ENCODE results near the gene IGF2R. TPM values are rescaled to one million over a fixed set of nuclear protein-coding genes. Genes with fewer than 3 reads are reported as not detected.
"Not testable (repeated sequence)": the region's sequence is repeated elsewhere in the genome, so short reads cannot be mapped to it uniquely, and the experiment has no call there.

The IGF2R gene
- polyA plus RNA-seq, 2 donors: 12.9 to 15.0 TPM

- H3K27ac ChIP-seq (ENCODE audit: low read depth in 2 of 2, low read length in 1 of 2): no peak overlapping the region
- H3K27me3 ChIP-seq (ENCODE audit: control insufficient read depth in 1 of 2, insufficient read depth in 2 of 2, low read length in 2 of 2): no peaks in the 10 kb centered on the region
- no peaks in the 10 kb centered on the region for H3K9me3 ChIP-seq (ENCODE audit: control insufficient read depth in 2 of 2, insufficient read depth in 1 of 2, low read depth in 1 of 2, low read length in 1 of 2)
- peaks cover 0 to 6% of the 10 kb centered on the region in 2 donors for H3K4me1 ChIP-seq (ENCODE audit: control insufficient read depth in 2 of 2, insufficient read depth in 2 of 2, low read length in 1 of 2)
- peaks cover 0 to 10% of the 10 kb centered on the region in 2 donors for H3K36me3 ChIP-seq (ENCODE audit: control insufficient read depth in 2 of 2, insufficient read depth in 2 of 2, low read length in 1 of 2)
- no peak overlapping the region for H3K4me3 ChIP-seq (ENCODE audit: low read depth in 1 of 2, low read length in 2 of 2)
- 80 to 89% methylated on average over 2 of the region's 2 CpGs for WGBS, 2 donors
Observed at GRCh38 chr6:159998538-159998937, 29.7 kb downstream of the IGF2R start.

GRCh38 chr6:159999240-159999671, 30.4 kb downstream of the IGF2R start:
- Histone ChIP-seq H3K9me3 (ENCODE audit: control insufficient read depth in 2 of 2, insufficient read depth in 1 of 2, low read depth in 1 of 2, low read length in 1 of 2) (no peaks in the 10 kb centered on the region), H3K36me3 (ENCODE audit: control insufficient read depth in 2 of 2, insufficient read depth in 2 of 2, low read length in 1 of 2) (peaks cover 0 to 10% of the 10 kb centered on the region in 2 donors), H3K27me3 (ENCODE audit: control insufficient read depth in 1 of 2, insufficient read depth in 2 of 2, low read length in 2 of 2) (no peaks in the 10 kb centered on the region), H3K4me1 (ENCODE audit: control insufficient read depth in 2 of 2, insufficient read depth in 2 of 2, low read length in 1 of 2) (peaks cover 0 to 6% of the 10 kb centered on the region in 2 donors), H3K27ac (ENCODE audit: low read depth in 2 of 2, low read length in 1 of 2) (no peak overlapping the region), H3K4me3 (ENCODE audit: low read depth in 1 of 2, low read length in 2 of 2) (no peak overlapping the region)
- 86 to 87% methylated on average over 6 of the region's 6 CpGs for WGBS, 2 donors

GRCh38 chr6:160000280-160000704, 31.4 kb downstream of the IGF2R start:
- H3K27me3 ChIP-seq (ENCODE audit: control insufficient read depth in 1 of 2, insufficient read depth in 2 of 2, low read length in 2 of 2): no peaks in the 10 kb centered on the region
- H3K36me3 ChIP-seq (ENCODE audit: control insufficient read depth in 2 of 2, insufficient read depth in 2 of 2, low read length in 1 of 2): peaks cover 0 to 10% of the 10 kb centered on the region in 2 donors
- H3K4me1 ChIP-seq (ENCODE audit: control insufficient read depth in 2 of 2, insufficient read depth in 2 of 2, low read length in 1 of 2): peaks cover 0 to 6% of the 10 kb centered on the region in 2 donors
- H3K9me3 ChIP-seq (ENCODE audit: control insufficient read depth in 2 of 2, insufficient read depth in 1 of 2, low read depth in 1 of 2, low read length in 1 of 2): no peaks in the 10 kb centered on the region
- H3K4me3 ChIP-seq (ENCODE audit: low read depth in 1 of 2, low read length in 2 of 2): no peak overlapping the region
- H3K27ac ChIP-seq (ENCODE audit: low read depth in 2 of 2, low read length in 1 of 2): peak overlapping the region in 1 of 2 donors; percentile 1
- 58 to 74% methylated on average over 8 of the region's 8 CpGs for WGBS, 2 donors

GRCh38 chr6:160000893-160001427, 32.1 kb downstream of the IGF2R start:
- H3K4me1 ChIP-seq (ENCODE audit: control insufficient read depth in 2 of 2, insufficient read depth in 2 of 2, low read length in 1 of 2); H3K9me3 ChIP-seq (ENCODE audit: control insufficient read depth in 2 of 2, insufficient read depth in 1 of 2, low read depth in 1 of 2, low read length in 1 of 2); H3K4me3 ChIP-seq (ENCODE audit: low read depth in 1 of 2, low read length in 2 of 2): not testable (repeated sequence)

GRCh38 chr6:160002882-160003281, 34.0 kb downstream of the IGF2R start:
- H3K4me3 ChIP-seq (ENCODE audit: low read depth in 1 of 2, low read length in 2 of 2): no peak overlapping the region
- WGBS, 2 donors: 79 to 88% methylated on average over 2 of the region's 2 CpGs
- H3K36me3 ChIP-seq (ENCODE audit: control insufficient read depth in 2 of 2, insufficient read depth in 2 of 2, low read length in 1 of 2): peaks cover 0 to 4% of the 10 kb centered on the region in 2 donors
- H3K27me3 ChIP-seq (ENCODE audit: control insufficient read depth in 1 of 2, insufficient read depth in 2 of 2, low read length in 2 of 2): no peaks in the 10 kb centered on the region
- H3K4me1 ChIP-seq (ENCODE audit: control insufficient read depth in 2 of 2, insufficient read depth in 2 of 2, low read length in 1 of 2): peaks cover 5 to 6% of the 10 kb centered on the region in 2 donors
- H3K27ac ChIP-seq (ENCODE audit: low read depth in 2 of 2, low read length in 1 of 2): no peak overlapping the region
- no peaks in the 10 kb centered on the region for H3K9me3 ChIP-seq (ENCODE audit: control insufficient read depth in 2 of 2, insufficient read depth in 1 of 2, low read depth in 1 of 2, low read length in 1 of 2)

More at GRCh38 chr6:160000893-160001427, 32.1 kb downstream of the IGF2R start:
- not testable (repeated sequence) for H3K27me3 ChIP-seq (ENCODE audit: control insufficient read depth in 1 of 2, insufficient read depth in 2 of 2, low read length in 2 of 2); H3K27ac ChIP-seq (ENCODE audit: low read depth in 2 of 2, low read length in 1 of 2)
- peaks cover 0 to 10% of the 10 kb centered on the region in 2 donors for H3K36me3 ChIP-seq (ENCODE audit: control insufficient read depth in 2 of 2, insufficient read depth in 2 of 2, low read length in 1 of 2)
- 91 to 96% methylated on average over 9 of the region's 9 CpGs for WGBS, 2 donors

- no peak overlapping the region for H3K27ac ChIP-seq (ENCODE audit: low read depth in 2 of 2, low read length in 1 of 2)
Observed at GRCh38 chr6:160004018-160004417, 35.1 kb downstream of the IGF2R start.

GRCh38 chr6:160004419-160005175, 35.7 kb downstream of the IGF2R start:
- H3K27me3 ChIP-seq (ENCODE audit: control insufficient read depth in 1 of 2, insufficient read depth in 2 of 2, low read length in 2 of 2): no peaks in the 10 kb centered on the region
- no peaks in the 10 kb centered on the region for H3K36me3 ChIP-seq (ENCODE audit: control insufficient read depth in 2 of 2, insufficient read depth in 2 of 2, low read length in 1 of 2)
- H3K4me1 ChIP-seq (ENCODE audit: control insufficient read depth in 2 of 2, insufficient read depth in 2 of 2, low read length in 1 of 2): peaks cover 5 to 6% of the 10 kb centered on the region in 2 donors
- no peak overlapping the region for H3K4me3 ChIP-seq (ENCODE audit: low read depth in 1 of 2, low read length in 2 of 2)
- no peaks in the 10 kb centered on the region for H3K9me3 ChIP-seq (ENCODE audit: control insufficient read depth in 2 of 2, insufficient read depth in 1 of 2, low read depth in 1 of 2, low read length in 1 of 2)
- H3K27ac ChIP-seq (ENCODE audit: low read depth in 2 of 2, low read length in 1 of 2): no peak overlapping the region
- WGBS, 2 donors: 96 to 97% methylated on average over 21 of the region's 21 CpGs

More at GRCh38 chr6:160004018-160004417, 35.1 kb downstream of the IGF2R start:
- peaks cover 0 to 3% of the 10 kb centered on the region in 2 donors for H3K36me3 ChIP-seq (ENCODE audit: control insufficient read depth in 2 of 2, insufficient read depth in 2 of 2, low read length in 1 of 2)
- WGBS, 2 donors: 88 to 92% methylated on average over 8 of the region's 8 CpGs
- H3K4me3 ChIP-seq (ENCODE audit: low read depth in 1 of 2, low read length in 2 of 2): no peak overlapping the region
- H3K4me1 ChIP-seq (ENCODE audit: control insufficient read depth in 2 of 2, insufficient read depth in 2 of 2, low read length in 1 of 2): peaks cover 5 to 6% of the 10 kb centered on the region in 2 donors
- no peaks in the 10 kb centered on the region for H3K27me3 ChIP-seq (ENCODE audit: control insufficient read depth in 1 of 2, insufficient read depth in 2 of 2, low read length in 2 of 2)
- H3K9me3 ChIP-seq (ENCODE audit: control insufficient read depth in 2 of 2, insufficient read depth in 1 of 2, low read depth in 1 of 2, low read length in 1 of 2): no peaks in the 10 kb centered on the region

- H3K9me3 ChIP-seq (ENCODE audit: control insufficient read depth in 2 of 2, insufficient read depth in 1 of 2, low read depth in 1 of 2, low read length in 1 of 2): no peaks in the 10 kb centered on the region
- H3K36me3 ChIP-seq (ENCODE audit: control insufficient read depth in 2 of 2, insufficient read depth in 2 of 2, low read length in 1 of 2): no peaks in the 10 kb centered on the region
- 86 to 90% methylated on average over 27 to 31 of the region's 31 CpGs for WGBS, 2 donors
- no peak overlapping the region for H3K4me3 ChIP-seq (ENCODE audit: low read depth in 1 of 2, low read length in 2 of 2)
- H3K27ac ChIP-seq (ENCODE audit: low read depth in 2 of 2, low read length in 1 of 2): no peak overlapping the region
- no peaks in the 10 kb centered on the region for H3K27me3 ChIP-seq (ENCODE audit: control insufficient read depth in 1 of 2, insufficient read depth in 2 of 2, low read length in 2 of 2)
- H3K4me1 ChIP-seq (ENCODE audit: control insufficient read depth in 2 of 2, insufficient read depth in 2 of 2, low read length in 1 of 2): peaks cover 5 to 8% of the 10 kb centered on the region in 2 donors
Observed at GRCh38 chr6:160005211-160005610, 36.3 kb downstream of the IGF2R start.

GRCh38 chr6:160005861-160006540, 37.1 kb downstream of the IGF2R start:
- Histone ChIP-seq H3K27ac (ENCODE audit: low read depth in 2 of 2, low read length in 1 of 2) (no peak overlapping the region), H3K36me3 (ENCODE audit: control insufficient read depth in 2 of 2, insufficient read depth in 2 of 2, low read length in 1 of 2) (peaks cover 2% of the 10 kb centered on the region in 2 donors), H3K27me3 (ENCODE audit: control insufficient read depth in 1 of 2, insufficient read depth in 2 of 2, low read length in 2 of 2) (no peaks in the 10 kb centered on the region), H3K4me1 (ENCODE audit: control insufficient read depth in 2 of 2, insufficient read depth in 2 of 2, low read length in 1 of 2) (peaks cover 5 to 8% of the 10 kb centered on the region in 2 donors), H3K9me3 (ENCODE audit: control insufficient read depth in 2 of 2, insufficient read depth in 1 of 2, low read depth in 1 of 2, low read length in 1 of 2) (no peaks in the 10 kb centered on the region), H3K4me3 (ENCODE audit: low read depth in 1 of 2, low read length in 2 of 2) (no peak overlapping the region)
- 63 to 70% methylated on average over 57 of the region's 57 CpGs for WGBS, 2 donors
